Osteoblast (primary cell): Measurements from ENCODE around the gene MDM2. TPM values are rescaled to one million over a fixed set of nuclear protein-coding genes. Genes with fewer than 3 reads are reported as not detected.
A peak's percentile ranks its signal among the peaks of the same experiment; 100 is the strongest.

Experiments
- DNase-seq: peaks from one replicate; pipeline ENCODE4 v3.0.0; 2011; ENCODE audit warnings: low spot score, mixed read lengths; ENCODE audit not compliant: insufficient read length; ENCODE audit errors: missing footprints
- H2AFZ ChIP-seq: 2 replicates; pipeline ENCODE4 v1.6.0; 2011; ENCODE audit warnings: mild to moderate bottlenecking, low read length
- H3K27ac ChIP-seq: 2 replicates; pipeline ENCODE4 v1.5.1; 2011; ENCODE audit warnings: mild to moderate bottlenecking, low read depth, low read length, moderate library complexity
- H3K27me3 ChIP-seq: 2 replicates; pipeline ENCODE4 v1.6.0; 2012; ENCODE audit warnings: mild to moderate bottlenecking, control low read depth, inconsistent platforms, low read length, moderate library complexity; ENCODE audit not compliant: insufficient read depth
- H3K36me3 ChIP-seq: 2 replicates; pipeline ENCODE4 v1.5.1; 2011; ENCODE audit warnings: mild to moderate bottlenecking, low read length, control low read depth, moderate library complexity; ENCODE audit not compliant: insufficient read depth
- H3K4me1 ChIP-seq: 2 replicates; pipeline ENCODE4 v1.5.1; 2011; ENCODE audit warnings: mild to moderate bottlenecking, low read length, control low read depth, moderate library complexity; ENCODE audit not compliant: insufficient read depth
- H3K4me2 ChIP-seq: 2 replicates; pipeline ENCODE4 v1.6.0; 2011; ENCODE audit warnings: mild to moderate bottlenecking, low read length; ENCODE audit not compliant: insufficient read depth
- H3K4me3 ChIP-seq: fragments of 200-600 bp; sonication (generic); 3 replicates; pipeline ENCODE4 v1.5.1; 2012; ENCODE audit warnings: mild to moderate bottlenecking, low read length, inconsistent platforms; ENCODE audit not compliant: insufficient read depth
- H3K79me2 ChIP-seq: 2 replicates; pipeline ENCODE4 v1.6.0; 2012; ENCODE audit warnings: mild to moderate bottlenecking, low read length, control low read depth, inconsistent platforms; ENCODE audit not compliant: insufficient read depth
- H3K9me3 ChIP-seq: 2 replicates; pipeline ENCODE4 v1.5.1; 2011; ENCODE audit warnings: low read depth, low read length, control low read depth
- H4K20me1 ChIP-seq: 2 replicates; pipeline ENCODE4 v1.6.0; 2012; ENCODE audit warnings: mild to moderate bottlenecking, low read length, control low read depth; ENCODE audit not compliant: insufficient read depth
- CTCF ChIP-seq: IDR thresholded peaks from 2 replicates; pipeline ENCODE4 v1.5.1; 2011; ENCODE audit warnings: mild to moderate bottlenecking, low read depth, low read length, moderate library complexity; ENCODE audit errors: extremely low read depth
- total RNA-seq: library from RNA; depleted of rRNA; stranded (reverse); fragments of >200 nt; gene quantifications from 2 replicates; pipeline ENCODE4 v1.2.3, GENCODE V29; 2012

The MDM2 gene
- total RNA-seq, 1 donor = 225 TPM

- H3K4me3 ChIP-seq = no peak overlapping the region
- H2AFZ ChIP-seq = no peak overlapping the region
- no peaks in the 10 kb centered on the region for H3K4me1 ChIP-seq
- H4K20me1 ChIP-seq = no peaks in the 10 kb centered on the region
- DNase-seq = no peak
- H3K9me3 ChIP-seq = no peaks in the 10 kb centered on the region
- no peaks in the 10 kb centered on the region for H3K27me3 ChIP-seq
- no peak overlapping the region for H3K4me2 ChIP-seq
- no peak overlapping the region for H3K27ac ChIP-seq
- peak; percentile 36 for TF ChIP-seq CTCF
- H3K36me3 ChIP-seq = no peaks in the 10 kb centered on the region
- H3K79me2 ChIP-seq = no peaks in the 10 kb centered on the region
Measured at GRCh38 chr12:68871921-68872320, 63.9 kb downstream of the MDM2 start.

GRCh38 chr12:68873316-68873715 is 65.3 kb downstream of the MDM2 start:
- Histone ChIP-seq H3K4me1 (no peaks in the 10 kb centered on the region), H3K79me2 (no peaks in the 10 kb centered on the region), H3K36me3 (no peaks in the 10 kb centered on the region), H3K4me2 (no peak overlapping the region), H3K27me3 (no peaks in the 10 kb centered on the region), H2AFZ (no peak overlapping the region), H3K4me3 (no peak overlapping the region), H3K9me3 (no peaks in the 10 kb centered on the region), H3K27ac (no peak overlapping the region), H4K20me1 (no peaks in the 10 kb centered on the region)
- TF ChIP-seq CTCF = no peak
- no peak for DNase-seq

GRCh38 chr12:68876461-68876860 is 68.5 kb downstream of the MDM2 start:
- H3K27me3 ChIP-seq = no peaks in the 10 kb centered on the region
- no peak for DNase-seq
- no peak overlapping the region for H3K4me2 ChIP-seq

GRCh38 chr12:68877583-68877982 is 69.6 kb downstream of the MDM2 start:
- no peak for TF ChIP-seq CTCF
- no peaks in the 10 kb centered on the region for H3K9me3 ChIP-seq
- H4K20me1 ChIP-seq = no peaks in the 10 kb centered on the region

More at GRCh38 chr12:68876461-68876860, 68.5 kb downstream of the MDM2 start:
- no peaks in the 10 kb centered on the region for H3K79me2 ChIP-seq
- no peaks in the 10 kb centered on the region for H3K9me3 ChIP-seq
- TF ChIP-seq CTCF = no peak
- no peak overlapping the region for H3K27ac ChIP-seq
- H3K36me3 ChIP-seq = no peaks in the 10 kb centered on the region
- H3K4me1 ChIP-seq = no peaks in the 10 kb centered on the region
- no peak overlapping the region for H3K4me3 ChIP-seq
- H4K20me1 ChIP-seq = no peaks in the 10 kb centered on the region
- H2AFZ ChIP-seq = peak overlapping the region; percentile 73

More at GRCh38 chr12:68877583-68877982, 69.6 kb downstream of the MDM2 start:
- no peak for DNase-seq
- no peak overlapping the region for H3K4me2 ChIP-seq
- H3K79me2 ChIP-seq = no peaks in the 10 kb centered on the region
- no peak overlapping the region for H3K27ac ChIP-seq
- H3K27me3 ChIP-seq = no peaks in the 10 kb centered on the region
- no peaks in the 10 kb centered on the region for H3K4me1 ChIP-seq
- no peak overlapping the region for H3K4me3 ChIP-seq
- no peaks in the 10 kb centered on the region for H3K36me3 ChIP-seq
- no peak overlapping the region for H2AFZ ChIP-seq
